HCT116 (cell line): Measurements from ENCODE around the gene OGG1. TPM values are rescaled to one million over a fixed set of nuclear protein-coding genes. Genes with fewer than 3 reads are reported as not detected.

Experiments
- ATAC-seq: fragments of 200-7000 bp; cut with Tn5 transposase; 2 replicates; pipeline ENCODE4 v1.9.1; 2020; ENCODE audit warnings: mild to moderate bottlenecking, moderate library complexity
- BruUV-seq: library from RNA; stranded (reverse); fragments of 400-500 nt; replicated peaks from 2 replicates; lab custom pipeline; 2021; lab: Mats Ljungman, UMichigan
- CTCF ChIA-PET: fragments of 300-600 bp; sonication (Branson Sonifier 250); formaldehyde crosslinking; loops from one replicate; lab custom pipeline; 2021; ENCODE audit warnings: antibody characterized with exemption; lab: Charles Lee
- POLR2A ChIA-PET: fragments of 300-600, 350-600 bp; sonication (Branson Sonifier 250); formaldehyde crosslinking; loops from one replicate; lab custom pipeline; 2021; ENCODE audit warnings: antibody characterized with exemption; lab: Charles Lee
- RAD21 ChIA-PET, 2 experiments: fragments of 300-600 bp; sonication (Branson Sonifier 250); formaldehyde crosslinking; loops; one replicate each; lab custom pipeline; 2023; ENCODE audit warnings: low total read pairs in 2 of 2; ENCODE audit not compliant: uncharacterized antibody in 2 of 2, unreplicated experiment in 2 of 2, low non-redundant PET in 1 of 2; lab: Charles Lee
- DNase-seq: peaks from one replicate; pipeline ENCODE4 v3.0.0-alpha.2; 2010; ENCODE audit warnings: low read depth, low spot score
- H2AFZ ChIP-seq: fragments of 200-600 bp; shearing (Covaris generic), sonication (generic); 2 replicates; pipeline ENCODE4 v1.6.1; 2017; ENCODE audit warnings: low read depth, mixed run types, mixed read lengths, antibody characterized with exemption, low read length; ENCODE audit not compliant: poor library complexity, severe bottlenecking
- H3K27ac ChIP-seq: 2 replicates; pipeline ENCODE4 v1.5.1; 2012; ENCODE audit warnings: low read depth, low read length
- H3K27me3 ChIP-seq: fragments of 200-600 bp; sonication (generic); 2 replicates; pipeline ENCODE4 v1.6.1; 2016; ENCODE audit warnings: mixed run types, low read length, mixed read lengths; ENCODE audit not compliant: insufficient read depth
- H3K36me3 ChIP-seq, 2 experiments: fragments of 200-500 bp in 1 of 2; fragments of 200-600 bp in 1 of 2; sonication (Bioruptor generic) in 1 of 2; sonication (generic) in 1 of 2; 2 replicates each; pipeline versions ENCODE4 v1.5.1 to v1.6.1; 2014 to 2016; ENCODE audit warnings: low read length in 2 of 2, inconsistent platforms in 1 of 2, mixed read lengths in 1 of 2, mixed run types in 1 of 2; ENCODE audit not compliant: insufficient read depth in 2 of 2, control insufficient read depth in 1 of 2
- H3K4me1 ChIP-seq, 2 experiments: fragments of 200-600 bp in 1 of 2; sonication (generic) in 1 of 2; 2 replicates each; pipeline versions ENCODE4 v1.5.1 to v1.6.1; 2012 to 2017; ENCODE audit warnings: low read length in 2 of 2, inconsistent platforms in 1 of 2, mild to moderate bottlenecking in 1 of 2, mixed read lengths in 1 of 2, mixed run types in 1 of 2, moderate library complexity in 1 of 2; ENCODE audit not compliant: insufficient read depth in 2 of 2, control insufficient read depth in 1 of 2
- H3K4me2 ChIP-seq: fragments of 200-600 bp; sonication (generic); 2 replicates; pipeline ENCODE4 v1.6.1; 2017; ENCODE audit warnings: mixed run types, low read length, mixed read lengths
- H3K4me3 ChIP-seq, 2 experiments: fragments of 200-600 bp in 1 of 2; sonication (generic) in 1 of 2; replicated peaks in 1 of 2; 2 replicates each; pipeline ENCODE4 v1.5.1; 2011 to 2016; ENCODE audit warnings: low read length in 2 of 2, control low read depth in 1 of 2, low read depth in 1 of 2, mild to moderate bottlenecking in 1 of 2, mixed read lengths in 1 of 2, mixed run types in 1 of 2
- H3K79me2 ChIP-seq: fragments of 200-600 bp; sonication (generic); 2 replicates; pipeline ENCODE4 v1.6.1; 2017; ENCODE audit warnings: mild to moderate bottlenecking, mixed run types, low read length, moderate library complexity, mixed read lengths; ENCODE audit not compliant: insufficient read depth
- H3K9ac ChIP-seq: fragments of 200-600 bp; sonication (generic); 2 replicates; pipeline ENCODE4 v1.6.1; 2016; ENCODE audit warnings: low read length, mixed read lengths
- H3K9me2 ChIP-seq: fragments of 200-600 bp; sonication (generic), shearing (Covaris generic); 2 replicates; pipeline ENCODE4 v1.6.1; 2017; ENCODE audit warnings: mixed run types, mild to moderate bottlenecking, moderate library complexity; ENCODE audit not compliant: insufficient read depth
- H3K9me3 ChIP-seq, 2 experiments: fragments of 200-500 bp in 1 of 2; fragments of 200-600 bp in 1 of 2; sonication (Bioruptor generic) in 1 of 2; sonication (generic) in 1 of 2; 2 replicates each; pipeline ENCODE4 v1.6.1; 2014 to 2017; ENCODE audit warnings: low read length in 2 of 2, mixed read lengths in 2 of 2, inconsistent platforms in 1 of 2, low read depth in 1 of 2, mild to moderate bottlenecking in 1 of 2, mixed run types in 1 of 2, moderate library complexity in 1 of 2; ENCODE audit not compliant: control insufficient read depth in 1 of 2, insufficient read depth in 1 of 2
- H4K20me1 ChIP-seq: fragments of 200-600 bp; sonication (generic), shearing (Covaris generic); 2 replicates; pipeline ENCODE4 v1.6.1; 2017; ENCODE audit warnings: mixed run types, mild to moderate bottlenecking, moderate library complexity; ENCODE audit not compliant: insufficient read depth
- CBX3 ChIP-seq: IDR thresholded peaks from 2 replicates; pipeline ENCODE4 v1.6.1; 2012; ENCODE audit warnings: low read depth
- CEBPB ChIP-seq: IDR thresholded peaks from 2 replicates; pipeline ENCODE4 v1.6.1; 2012; ENCODE audit warnings: low read depth
- EGR1 ChIP-seq: IDR thresholded peaks from 2 replicates; pipeline ENCODE4 v1.6.1; 2012; ENCODE audit warnings: low read depth
- EZH2 ChIP-seq: fragments of 200-600 bp; sonication (generic); IDR thresholded peaks from 2 replicates; pipeline ENCODE4 v1.6.1; 2017; ENCODE audit warnings: antibody characterized with exemption, mixed run types
- EZH2phosphoT487 ChIP-seq: fragments of 200-600 bp; IDR thresholded peaks from 2 replicates; pipeline ENCODE4 v1.6.1; 2018; ENCODE audit warnings: antibody characterized with exemption, borderline replicate concordance
- FOSL1 ChIP-seq: IDR thresholded peaks from 2 replicates; pipeline ENCODE4 v1.6.1; 2012; ENCODE audit warnings: low read depth
- JUND ChIP-seq: IDR thresholded peaks from 2 replicates; pipeline ENCODE4 v1.6.1; 2012
- POLR2A ChIP-seq: IDR thresholded peaks from 2 replicates; pipeline ENCODE4 v1.7.0; 2011; ENCODE audit warnings: borderline replicate concordance; ENCODE audit not compliant: insufficient read depth, insufficient read length; ENCODE audit errors: extremely low read depth
- POLR2AphosphoS5 ChIP-seq: IDR thresholded peaks from 2 replicates; pipeline ENCODE4 v1.6.1; 2011; ENCODE audit warnings: mild to moderate bottlenecking, low read depth, low read length, moderate library complexity
- RAD21 ChIP-seq: IDR thresholded peaks from 2 replicates; pipeline ENCODE4 v1.6.1; 2012; ENCODE audit warnings: low read depth, mild to moderate bottlenecking
- SIN3A ChIP-seq: IDR thresholded peaks from 2 replicates; pipeline ENCODE4 v1.6.1; 2012; ENCODE audit warnings: low read depth
- SP1 ChIP-seq: IDR thresholded peaks from 2 replicates; pipeline ENCODE4 v1.6.1; 2012; ENCODE audit warnings: low read depth
- TCF7L2 ChIP-seq: IDR thresholded peaks from 2 replicates; pipeline ENCODE4 v1.7.0; 2011; ENCODE audit warnings: borderline replicate concordance, inconsistent platforms; ENCODE audit not compliant: insufficient read depth, insufficient read length; ENCODE audit errors: extremely low read depth
- YY1 ChIP-seq: IDR thresholded peaks from 2 replicates; pipeline ENCODE4 v1.6.1; 2011; ENCODE audit warnings: low read length, low read depth, moderate library complexity, mild to moderate bottlenecking; ENCODE audit not compliant: insufficient replicate concordance; ENCODE audit errors: extremely low read depth
- ZFX ChIP-seq: fragments of 450-650 bp; IDR thresholded peaks from 2 replicates; pipeline ENCODE4 v1.6.1; 2017
- ZNF274 ChIP-seq: fragments of 200-500 bp; sonication (Bioruptor generic); IDR thresholded peaks from 2 replicates; pipeline ENCODE4 v1.6.1; 2014; ENCODE audit warnings: mild to moderate bottlenecking, low read depth, low read length, inconsistent platforms
- intact Hi-C: fragments of 100-400 bp; cut with micrococcal nuclease; formaldehyde crosslinking; loops from 2 replicates; pipeline ENCODE4 v1.10.0; 2022
- total RNA-seq: library from RNA; stranded (reverse); gene quantifications from one replicate; pipeline ENCODE4 v1.2.1, GENCODE V29; 2021; ENCODE audit not compliant: unreplicated experiment
- TF ChIP-seq, protein P1 (sequence below): IDR thresholded peaks from 2 replicates; pipeline ENCODE4 v1.6.1; 2012
- TF ChIP-seq, protein P2 (sequence below): IDR thresholded peaks from 2 replicates; pipeline ENCODE4 v1.6.1; 2012; ENCODE audit warnings: low read depth
- TF ChIP-seq, protein P3 (sequence below): IDR thresholded peaks from 2 replicates; pipeline ENCODE4 v1.6.1; 2012
- TF ChIP-seq, protein P4 (sequence below): IDR thresholded peaks from 2 replicates; pipeline ENCODE4 v1.6.1; 2011; ENCODE audit warnings: mild to moderate bottlenecking, low read length, moderate library complexity; ENCODE audit not compliant: insufficient replicate concordance; ENCODE audit errors: extremely low read depth

The OGG1 gene
- total RNA-seq, 1 experiment from 2014 or later: 16.3 TPM

DNA sequence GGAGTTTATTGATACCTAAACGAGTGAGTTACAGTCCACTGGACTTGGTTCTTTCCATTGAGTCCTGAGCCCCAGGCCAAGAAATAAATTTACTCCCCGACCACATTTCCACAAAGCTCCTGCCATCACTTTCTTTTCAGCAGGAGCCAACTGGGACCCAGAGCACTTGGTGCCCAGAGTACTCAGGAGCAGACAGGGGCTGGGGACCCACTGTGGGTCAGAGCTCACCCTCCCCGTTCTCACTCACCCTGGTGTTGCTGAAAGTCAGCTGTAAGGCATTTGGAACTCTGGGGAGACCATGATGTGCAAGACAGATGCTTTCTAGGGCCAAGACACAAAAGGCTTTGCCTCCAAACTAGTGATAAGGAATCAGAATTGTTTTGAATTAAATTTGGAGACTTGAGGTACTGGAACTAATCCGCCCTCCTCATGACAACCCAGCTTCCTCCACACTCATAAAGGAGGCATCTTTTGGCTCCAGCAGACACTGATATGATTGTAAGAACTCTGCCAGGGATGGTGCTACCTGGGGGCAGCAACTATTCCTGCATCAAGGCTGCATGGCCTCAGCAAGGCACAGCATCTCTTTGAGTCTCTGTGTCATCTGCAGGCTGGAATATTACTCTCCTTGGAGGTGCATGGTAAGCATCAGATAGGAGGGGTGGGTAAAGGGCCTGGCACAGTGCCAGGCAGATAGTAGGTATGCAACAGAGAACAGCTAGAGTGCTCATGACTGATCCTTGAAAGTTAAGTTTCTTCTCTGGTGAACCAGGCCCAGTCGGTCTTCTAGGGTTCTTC is 27.3 kb downstream of the OGG1 start:
- ChIA-PET POLR2A (interaction anchor here (1.1 kb wide), 1 partner anchor 16 kb away, joined by 5 read pairs; the partner anchor contains the start of genes ARPC4 and TADA3), CTCF (no interaction called here)

More for the DNA sequence above, 27.3 kb downstream of the OGG1 start:
- no peaks in the 10 kb centered on the region for H3K27me3 ChIP-seq
- TF ChIP-seq ZFX: no peak
- TF ChIP-seq, protein P1, sequence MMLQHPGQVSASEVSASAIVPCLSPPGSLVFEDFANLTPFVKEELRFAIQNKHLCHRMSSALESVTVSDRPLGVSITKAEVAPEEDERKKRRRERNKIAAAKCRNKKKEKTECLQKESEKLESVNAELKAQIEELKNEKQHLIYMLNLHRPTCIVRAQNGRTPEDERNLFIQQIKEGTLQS: no peak
- TF ChIP-seq EGR1: no peak
- TF ChIP-seq EZH2phosphoT487: no peak
- no peak for TF ChIP-seq POLR2AphosphoS5
- TF ChIP-seq, protein P2, sequence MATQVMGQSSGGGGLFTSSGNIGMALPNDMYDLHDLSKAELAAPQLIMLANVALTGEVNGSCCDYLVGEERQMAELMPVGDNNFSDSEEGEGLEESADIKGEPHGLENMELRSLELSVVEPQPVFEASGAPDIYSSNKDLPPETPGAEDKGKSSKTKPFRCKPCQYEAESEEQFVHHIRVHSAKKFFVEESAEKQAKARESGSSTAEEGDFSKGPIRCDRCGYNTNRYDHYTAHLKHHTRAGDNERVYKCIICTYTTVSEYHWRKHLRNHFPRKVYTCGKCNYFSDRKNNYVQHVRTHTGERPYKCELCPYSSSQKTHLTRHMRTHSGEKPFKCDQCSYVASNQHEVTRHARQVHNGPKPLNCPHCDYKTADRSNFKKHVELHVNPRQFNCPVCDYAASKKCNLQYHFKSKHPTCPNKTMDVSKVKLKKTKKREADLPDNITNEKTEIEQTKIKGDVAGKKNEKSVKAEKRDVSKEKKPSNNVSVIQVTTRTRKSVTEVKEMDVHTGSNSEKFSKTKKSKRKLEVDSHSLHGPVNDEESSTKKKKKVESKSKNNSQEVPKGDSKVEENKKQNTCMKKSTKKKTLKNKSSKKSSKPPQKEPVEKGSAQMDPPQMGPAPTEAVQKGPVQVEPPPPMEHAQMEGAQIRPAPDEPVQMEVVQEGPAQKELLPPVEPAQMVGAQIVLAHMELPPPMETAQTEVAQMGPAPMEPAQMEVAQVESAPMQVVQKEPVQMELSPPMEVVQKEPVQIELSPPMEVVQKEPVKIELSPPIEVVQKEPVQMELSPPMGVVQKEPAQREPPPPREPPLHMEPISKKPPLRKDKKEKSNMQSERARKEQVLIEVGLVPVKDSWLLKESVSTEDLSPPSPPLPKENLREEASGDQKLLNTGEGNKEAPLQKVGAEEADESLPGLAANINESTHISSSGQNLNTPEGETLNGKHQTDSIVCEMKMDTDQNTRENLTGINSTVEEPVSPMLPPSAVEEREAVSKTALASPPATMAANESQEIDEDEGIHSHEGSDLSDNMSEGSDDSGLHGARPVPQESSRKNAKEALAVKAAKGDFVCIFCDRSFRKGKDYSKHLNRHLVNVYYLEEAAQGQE: no peak
- TF ChIP-seq YY1: no peak
- TF ChIP-seq SIN3A: no peak
- no peak for TF ChIP-seq RAD21
- no peak for TF ChIP-seq TCF7L2
- no peak for TF ChIP-seq JUND
- TF ChIP-seq CBX3: no peak
- TF ChIP-seq ZNF274: no peak
- TF ChIP-seq POLR2A: no peak
- no peak for TF ChIP-seq CEBPB
- TF ChIP-seq, protein P3, sequence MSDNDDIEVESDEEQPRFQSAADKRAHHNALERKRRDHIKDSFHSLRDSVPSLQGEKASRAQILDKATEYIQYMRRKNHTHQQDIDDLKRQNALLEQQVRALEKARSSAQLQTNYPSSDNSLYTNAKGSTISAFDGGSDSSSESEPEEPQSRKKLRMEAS: no peak
- no peak for TF ChIP-seq EZH2
- TF ChIP-seq FOSL1: no peak
- no peak for TF ChIP-seq SP1
- TF ChIP-seq, protein P4, sequence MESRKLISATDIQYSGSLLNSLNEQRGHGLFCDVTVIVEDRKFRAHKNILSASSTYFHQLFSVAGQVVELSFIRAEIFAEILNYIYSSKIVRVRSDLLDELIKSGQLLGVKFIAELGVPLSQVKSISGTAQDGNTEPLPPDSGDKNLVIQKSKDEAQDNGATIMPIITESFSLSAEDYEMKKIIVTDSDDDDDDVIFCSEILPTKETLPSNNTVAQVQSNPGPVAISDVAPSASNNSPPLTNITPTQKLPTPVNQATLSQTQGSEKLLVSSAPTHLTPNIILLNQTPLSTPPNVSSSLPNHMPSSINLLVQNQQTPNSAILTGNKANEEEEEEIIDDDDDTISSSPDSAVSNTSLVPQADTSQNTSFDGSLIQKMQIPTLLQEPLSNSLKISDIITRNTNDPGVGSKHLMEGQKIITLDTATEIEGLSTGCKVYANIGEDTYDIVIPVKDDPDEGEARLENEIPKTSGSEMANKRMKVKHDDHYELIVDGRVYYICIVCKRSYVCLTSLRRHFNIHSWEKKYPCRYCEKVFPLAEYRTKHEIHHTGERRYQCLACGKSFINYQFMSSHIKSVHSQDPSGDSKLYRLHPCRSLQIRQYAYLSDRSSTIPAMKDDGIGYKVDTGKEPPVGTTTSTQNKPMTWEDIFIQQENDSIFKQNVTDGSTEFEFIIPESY: no peak
- H3K36me3 ChIP-seq: peaks cover 0 to 4% of the 10 kb centered on the region in 2 experiments; a peak in 3 of 4 replicates
- no peak overlapping the region for H3K27ac ChIP-seq
- peaks cover 0 to 11% of the 10 kb centered on the region in 2 experiments; a peak in 1 of 4 replicates for H3K4me1 ChIP-seq
- H3K79me2 ChIP-seq: no peaks in the 10 kb centered on the region
- no peaks in the 10 kb centered on the region for H4K20me1 ChIP-seq
- ATAC-seq (no peak), DNase-seq (no peak)
- no peaks in the 10 kb centered on the region for H3K9me3 ChIP-seq
- no peak overlapping the region for H3K4me3 ChIP-seq
- H3K4me2 ChIP-seq: no peak overlapping the region
- no TSS peak for BruUV-seq
- RAD21 ChIA-PET: no interaction called here
- no peak overlapping the region for H3K9ac ChIP-seq
- intact Hi-C loops: no loop called here
- no peak overlapping the region for H2AFZ ChIP-seq
- H3K9me2 ChIP-seq: no peaks in the 10 kb centered on the region
